Hematopoietic multipotent progenitor cell treated with erythropoietin and hydrocortisone succinate and interleukin-3 and kit ligand, for 8 days (in vitro differentiated cells): ENCODE measurements around the gene RIN3.

Source experiments
- DNase-seq: peaks from one replicate; pipeline ENCODE4 v3.0.0-alpha.2; 2015

The RIN3 gene

GRCh38 chr14:92578511-92578910 lies 64.9 kb downstream of the RIN3 start:
- no peak for DNase-seq

- DNase-seq: no peak
Measured at GRCh38 chr14:92579244-92579936, 65.8 kb downstream of the RIN3 start.

DNA sequence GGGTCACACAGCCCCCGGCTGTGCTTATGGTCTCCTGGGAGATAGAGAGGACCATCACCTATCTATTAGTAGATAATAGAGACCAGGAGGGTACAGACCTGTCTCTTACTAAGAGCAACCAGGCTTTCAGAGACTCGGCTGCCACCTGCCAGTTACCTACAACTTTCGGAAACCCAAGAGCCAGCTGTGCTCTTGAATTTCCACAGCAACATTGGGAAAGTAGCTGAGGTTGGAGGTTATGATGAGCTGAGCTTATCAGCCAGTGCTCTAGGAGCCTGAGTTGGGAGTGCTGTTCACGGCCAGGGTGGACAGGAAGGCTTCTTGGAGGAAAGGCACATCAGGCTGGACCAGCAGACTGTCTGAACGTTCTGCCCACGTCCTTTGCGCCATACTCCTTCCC lies 67.6 kb downstream of the RIN3 start:
- DNase-seq: no peak

DNA sequence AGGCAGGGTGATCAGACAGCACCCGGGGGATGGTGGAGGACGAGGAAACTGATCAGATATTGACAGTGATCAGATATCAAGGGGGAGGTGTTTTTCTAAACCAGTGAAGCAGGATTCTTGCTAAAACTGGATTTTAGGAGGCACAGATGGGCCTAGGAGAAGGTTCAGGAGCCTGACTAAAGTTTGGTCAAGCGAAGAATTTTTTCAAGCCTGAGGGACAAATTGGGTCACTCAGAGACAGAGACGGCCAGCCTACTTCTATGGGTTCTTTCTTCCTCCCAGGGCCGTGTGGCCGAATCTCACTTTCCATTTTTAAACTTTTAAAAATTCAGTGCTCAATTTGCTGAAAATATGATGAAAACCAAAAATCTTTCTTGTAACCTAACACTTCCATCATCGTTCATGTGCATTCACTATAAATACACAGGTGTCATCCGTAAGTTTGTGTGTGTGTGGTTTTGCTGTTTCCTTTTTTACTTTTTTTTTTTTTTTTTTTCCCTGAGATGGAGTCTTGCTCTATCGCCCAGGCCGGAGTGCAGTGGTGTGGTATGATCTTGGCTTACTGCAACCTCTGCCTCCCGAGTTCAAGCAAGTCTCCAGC lies 68.5 kb downstream of the RIN3 start:
- DNase-seq: no peak

DNA sequence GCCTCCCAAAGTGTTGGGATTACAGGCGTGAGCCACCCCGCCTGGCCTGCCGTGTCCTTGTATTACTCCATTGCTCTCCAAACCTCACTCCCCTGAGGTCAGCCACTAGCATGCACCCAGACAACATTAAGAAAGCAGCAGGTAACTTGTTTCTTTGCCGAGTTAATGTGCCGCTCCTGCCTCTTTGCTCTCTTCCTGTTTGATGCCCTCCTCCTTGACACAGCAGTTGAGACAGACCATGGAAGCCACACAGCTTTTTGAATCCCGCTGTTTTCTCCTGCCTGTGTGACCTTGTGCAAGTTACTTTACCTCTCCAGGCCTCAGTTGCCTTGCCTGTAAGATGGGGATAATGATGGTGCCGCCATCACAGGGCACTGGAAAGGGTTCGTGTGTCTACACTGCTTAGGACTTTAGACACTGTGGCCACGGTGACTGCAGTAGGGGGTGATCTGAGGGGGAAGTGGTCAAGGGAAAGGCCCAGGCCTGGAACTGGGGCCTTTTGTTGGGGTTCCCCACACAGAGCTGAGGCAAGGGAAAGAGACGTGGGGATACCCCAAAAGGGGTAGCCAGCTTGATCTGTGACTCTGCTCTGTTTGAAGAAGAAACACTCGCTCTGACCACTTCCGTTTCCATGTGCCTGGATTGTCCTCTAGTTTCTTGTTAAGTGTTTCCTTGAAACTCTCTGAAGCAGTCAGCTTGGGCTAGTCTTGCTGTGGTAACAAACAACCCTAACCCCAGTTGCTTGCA lies 69.3 kb downstream of the RIN3 start:
- DNase-seq: no peak

DNA sequence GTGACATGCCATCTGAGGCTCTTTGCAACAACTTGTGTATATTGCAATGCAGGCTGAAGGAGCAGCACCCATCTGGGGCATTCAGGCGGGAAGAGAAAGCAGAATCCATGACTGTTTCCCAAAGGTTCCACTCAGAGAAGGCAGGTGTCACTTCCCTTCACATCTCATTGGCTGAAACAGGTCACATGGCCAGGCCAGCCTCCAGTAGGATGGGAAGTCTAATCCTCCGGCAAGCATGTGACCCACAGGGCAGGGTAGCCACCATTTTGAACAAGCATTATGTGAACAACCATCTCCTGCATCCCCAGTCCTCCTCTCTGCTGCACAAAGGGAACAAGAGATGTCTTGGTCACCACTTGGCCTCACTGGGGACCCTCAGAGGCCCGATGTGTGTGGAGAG lies 70.6 kb downstream of the RIN3 start:
- no peak for DNase-seq

GRCh38 chr14:92584816-92585215 lies 71.2 kb downstream of the RIN3 start:
- DNase-seq: no peak

GRCh38 chr14:92585981-92586937 lies 72.7 kb downstream of the RIN3 start:
- peak; percentile 90 for DNase-seq

- no peak for DNase-seq
Measured at GRCh38 chr14:92586963-92587699, 73.5 kb downstream of the RIN3 start.

DNA sequence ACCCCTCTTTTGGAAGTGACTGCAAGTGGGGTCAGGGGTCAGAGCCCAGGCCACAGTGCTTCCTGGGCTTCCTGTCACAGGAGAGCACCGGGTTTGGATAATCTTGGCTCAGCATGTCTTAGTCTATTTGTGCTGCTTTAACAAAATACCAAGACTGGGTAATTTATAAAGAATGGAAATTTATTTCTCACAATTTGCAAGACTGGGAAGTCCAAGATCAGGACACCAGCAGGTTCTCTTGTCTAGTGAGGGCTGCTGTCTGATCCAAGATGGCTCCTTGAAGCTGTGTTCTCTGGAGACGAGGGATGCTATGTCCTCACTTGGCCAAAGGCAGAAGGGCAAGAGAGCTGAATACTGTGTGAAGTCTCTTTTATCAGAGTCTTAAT lies 74.1 kb downstream of the RIN3 start:
- peak; percentile 33 for DNase-seq

DNA sequence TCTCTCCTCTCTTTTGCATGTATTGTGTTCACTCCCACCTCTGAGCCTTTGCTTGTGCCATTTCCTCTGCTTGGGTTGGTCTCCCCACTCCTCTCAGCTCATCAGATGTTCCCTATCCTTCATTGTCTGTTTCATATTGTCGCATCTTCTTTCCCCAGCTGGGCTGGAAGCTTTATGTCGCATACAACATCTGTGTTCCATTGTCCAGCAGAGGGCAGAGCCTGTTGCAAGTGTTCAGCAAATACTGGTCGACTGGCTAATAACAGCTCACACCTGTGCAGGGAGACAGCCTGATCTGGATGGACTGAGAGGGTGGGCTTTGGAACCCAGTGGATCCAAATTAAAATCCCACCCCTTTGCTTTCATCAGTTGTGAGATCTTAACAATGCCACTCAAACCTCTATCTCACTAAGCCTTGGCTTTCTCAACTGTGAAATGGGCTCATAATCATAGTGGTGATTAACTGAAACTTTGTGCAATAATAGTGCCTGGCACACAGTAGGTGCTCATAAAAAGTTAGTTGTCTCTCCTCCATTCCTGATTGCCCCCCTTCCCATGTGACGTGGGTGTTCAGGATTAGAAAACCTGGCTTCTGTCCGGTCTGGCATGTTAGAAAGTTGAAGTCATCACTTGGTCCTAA lies 75.8 kb downstream of the RIN3 start:
- peak; percentile 65 for DNase-seq

DNA sequence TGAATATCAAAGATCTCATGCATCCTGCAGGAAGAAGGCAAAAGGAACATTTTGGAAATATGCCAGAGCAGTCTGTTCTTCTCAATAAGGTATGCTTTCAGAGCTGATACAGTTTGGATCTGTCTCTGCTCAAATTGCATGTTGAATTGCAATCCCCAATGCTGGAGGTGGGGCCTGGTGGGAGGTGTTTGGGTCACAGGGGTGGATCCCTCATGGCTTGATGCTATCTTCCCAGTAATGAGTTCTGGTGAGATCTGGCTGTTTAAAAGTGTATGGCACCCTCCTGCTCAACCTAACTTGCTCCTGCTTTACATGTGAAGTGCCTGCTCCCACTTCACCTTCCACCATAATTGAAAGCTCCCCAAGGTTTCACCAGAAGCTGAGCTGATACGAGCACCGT lies 76.6 kb downstream of the RIN3 start:
- peak; percentile 54 for DNase-seq

DNA sequence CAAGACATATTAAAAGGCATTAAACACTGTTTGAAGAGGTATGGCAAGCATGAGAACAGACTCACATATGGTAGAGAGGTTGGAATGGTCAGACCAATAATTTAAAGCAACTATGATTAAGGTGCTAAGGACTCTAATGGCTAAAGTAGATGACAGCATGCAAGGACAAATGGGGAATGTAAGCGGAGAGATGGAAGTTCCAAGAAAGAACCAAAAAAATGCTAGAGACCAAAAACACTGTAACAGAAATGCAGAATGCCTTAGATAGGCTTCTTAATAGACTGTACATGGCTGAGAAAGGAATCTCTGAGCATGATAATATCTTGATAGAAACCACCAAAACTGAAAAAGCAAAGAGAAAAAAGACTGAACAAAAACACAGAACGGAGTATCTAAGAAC lies 77.4 kb downstream of the RIN3 start:
- DNase-seq: no peak

DNA sequence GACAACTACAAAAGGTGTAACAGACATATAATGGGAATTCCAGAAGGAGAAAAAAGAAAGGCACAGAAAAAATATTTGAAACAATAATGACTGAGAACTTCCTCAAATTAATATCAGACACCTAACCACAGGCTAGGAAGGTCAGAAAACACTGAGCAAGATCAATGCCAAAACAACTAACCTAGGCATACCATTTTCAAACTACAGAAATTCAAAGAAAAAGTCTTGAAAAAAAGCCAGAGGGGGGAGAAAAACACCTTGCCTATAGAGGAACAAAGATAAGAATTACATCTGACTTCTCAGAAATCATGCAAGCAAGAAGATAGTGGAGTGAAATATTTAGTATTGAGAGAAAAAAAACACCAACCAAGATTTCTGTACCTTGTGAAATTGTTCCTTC lies 77.8 kb downstream of the RIN3 start:
- peak; percentile 74 for DNase-seq

- DNase-seq: no peak
Measured at GRCh38 chr14:92595267-92595666, 81.7 kb downstream of the RIN3 start.

- no peak for DNase-seq
Measured at GRCh38 chr14:92596331-92596907, 82.8 kb downstream of the RIN3 start.

GRCh38 chr14:92597906-92598905 lies 84.6 kb downstream of the RIN3 start:
- DNase-seq: no peak

- DNase-seq: no peak
Measured at GRCh38 chr14:92599811-92600210, 86.2 kb downstream of the RIN3 start.

- DNase-seq: no peak
Measured at GRCh38 chr14:92600318-92601053, 86.9 kb downstream of the RIN3 start.
